ENCODE results near the gene GORAB.

The GORAB gene

GRCh38 chr1:170587253-170587593 is 55.3 kb downstream of the GORAB start:
- TF ChIP-seq CTCF (IDR thresholded peaks at IDR 0.05; ENCODE audit: low read depth, low read length, missing control alignments): no peak
- no peak overlapping the region for H3K4me3 ChIP-seq (ENCODE audit: low read depth, low read length)
- DNase-seq (ENCODE audit: low read depth): no peak

- no peak overlapping the region for H3K4me3 ChIP-seq (ENCODE audit: low read depth, low read length)
- DNase-seq (ENCODE audit: low read depth): no peak
- no peak for TF ChIP-seq CTCF (IDR thresholded peaks at IDR 0.05; ENCODE audit: low read depth, low read length, missing control alignments)
Measured at GRCh38 chr1:170590921-170591705, 59.1 kb downstream of the GORAB start.

GRCh38 chr1:170592591-170593111 is 60.7 kb downstream of the GORAB start:
- no peak for TF ChIP-seq CTCF (IDR thresholded peaks at IDR 0.05; ENCODE audit: low read depth, low read length, missing control alignments)
- DNase-seq (ENCODE audit: low read depth): no peak
- no peak overlapping the region for H3K4me3 ChIP-seq (ENCODE audit: low read depth, low read length)

- no peak overlapping the region for H3K4me3 ChIP-seq (ENCODE audit: low read depth, low read length)
- no peak for TF ChIP-seq CTCF (IDR thresholded peaks at IDR 0.05; ENCODE audit: low read depth, low read length, missing control alignments)
- no peak for DNase-seq (ENCODE audit: low read depth)
Measured at GRCh38 chr1:170593173-170594011, 61.4 kb downstream of the GORAB start.

GRCh38 chr1:170594066-170594626 is 62.2 kb downstream of the GORAB start:
- TF ChIP-seq CTCF (IDR thresholded peaks at IDR 0.05; ENCODE audit: low read depth, low read length, missing control alignments): no peak
- DNase-seq (ENCODE audit: low read depth): no peak
- no peak overlapping the region for H3K4me3 ChIP-seq (ENCODE audit: low read depth, low read length)

- H3K4me3 ChIP-seq (ENCODE audit: low read depth, low read length): no peak overlapping the region
- no peak for DNase-seq (ENCODE audit: low read depth)
- no peak for TF ChIP-seq CTCF (IDR thresholded peaks at IDR 0.05; ENCODE audit: low read depth, low read length, missing control alignments)
Measured at GRCh38 chr1:170596701-170597100, 64.7 kb downstream of the GORAB start.

All from GM12864 (cell line).